K562 (cell line): ENCODE data around the gene NT5DC1. TPM values are rescaled to one million over a fixed set of nuclear protein-coding genes. Genes with fewer than 3 reads are reported as not detected.

Source experiments
- BMI1 ChIP-seq: fragments of 150-350 bp; IDR thresholded peaks from 2 replicates; pipeline ENCODE4 v1.6.1; 2014; ENCODE audit warnings: low read length
- BRD9 ChIP-seq: fragments of 450-650 bp; IDR thresholded peaks from 2 replicates; pipeline ENCODE4 v1.6.1; 2018; ENCODE audit warnings: low read depth; ENCODE audit not compliant: partially characterized antibody
- CLOCK ChIP-seq: fragments of 250-450 bp; sonication (Bioruptor Pico); IDR thresholded peaks from 2 replicates; pipeline ENCODE4 v1.4.0; 2020; ENCODE audit warnings: mild to moderate bottlenecking, moderate library complexity, borderline replicate concordance
- GABPA ChIP-seq: fragments of 200-800 bp; sonication (Bioruptor generic); conservative IDR thresholded peaks from 2 replicates; pipeline ENCODE4 v1.6.1; 2016; ENCODE audit warnings: low read depth, missing genetic modification characterization, missing compliant biosample characterization
- HDAC1 ChIP-seq, 2 experiments: fragments of 450-650 bp; IDR thresholded peaks; 2 replicates each; pipeline ENCODE4 v1.6.1; 2016 to 2017; ENCODE audit warnings: inconsistent platforms in 1 of 2, mild to moderate bottlenecking in 1 of 2, moderate library complexity in 1 of 2
- MGA ChIP-seq: fragments of 450-650 bp; IDR thresholded peaks from 2 replicates; pipeline ENCODE4 v1.6.1; 2016; ENCODE audit warnings: mild to moderate bottlenecking, moderate library complexity
- SNIP1 ChIP-seq: fragments of 450-650 bp; IDR thresholded peaks from 2 replicates; pipeline ENCODE4 v1.7.1; 2017; ENCODE audit warnings: low read depth, mild to moderate bottlenecking
- TRIM25 ChIP-seq: fragments of 450-650 bp; IDR thresholded peaks from 2 replicates; pipeline ENCODE4 v1.7.0; 2016; ENCODE audit warnings: borderline replicate concordance
- YY1 ChIP-seq, 3 experiments: IDR thresholded peaks; 2 replicates each; pipeline ENCODE4 v1.6.1; 2011; ENCODE audit warnings: low read length in 2 of 3, mild to moderate bottlenecking in 2 of 3, moderate library complexity in 2 of 3, borderline replicate concordance in 1 of 3, control low read depth in 1 of 3, low read depth in 1 of 3; ENCODE audit not compliant: insufficient read depth in 3 of 3, insufficient replicate concordance in 2 of 3, control insufficient read depth in 1 of 3, insufficient read length in 1 of 3; ENCODE audit errors: extremely low read depth in 1 of 3
- ZBED1 ChIP-seq: IDR thresholded peaks from 2 replicates; pipeline ENCODE4 v1.6.1; 2014
- ZBTB12 ChIP-seq: fragments of 250-450 bp; sonication (Bioruptor Pico); IDR thresholded peaks from 2 replicates; pipeline ENCODE4 v1.4.0; 2020
- polyA plus RNA-seq, 8 experiments: library from polyadenylated mRNA; depleted of rRNA in 4 of 8; stranded (reverse) in 5 of 8; unstranded in 3 of 8; fragments of >200 nt; fragmentation: Nextera tagmentation in 2 of 8; fragmentation: Illumina TruSeq in 1 of 8; extraction: Ambion mirVana in 2 of 8; extraction: Trizol in 1 of 8; gene quantifications; 2 replicates each; pipeline versions ENCODE4 v1.2.1 to v1.2.3, GENCODE V29; 2011 to 2014; ENCODE audit warnings: inconsistent platforms in 1 of 8, missing spikeins in 1 of 8
- total RNA-seq, 7 experiments: library from RNA; depleted of rRNA in 6 of 7; stranded (reverse); fragments of >200 nt in 6 of 7; fragmentation: Illumina TruSeq in 2 of 7; extraction: Trizol in 2 of 7; gene quantifications; 2 replicates each; pipeline versions ENCODE4 v1.2.1 to v1.2.3, GENCODE V29; 2011 to 2021; ENCODE audit warnings: low replicate concordance in 1 of 7

NT5DC1 gene
- total and polyA plus RNA-seq, 9 of the 15 experiments (the other 6 are each of a cell fraction or from before 2014, with no cell fraction given) = 4.9 to 28.5 (median 16.3) TPM

- TF ChIP-seq CLOCK (CRISPR knock-in tag) (no peak), YY1 (IDR thresholded peaks at IDR 0.05; ENCODE audit: borderline replicate concordance in 1 of 3, control insufficient read depth in 1 of 3, extremely low read depth in 1 of 3, insufficient read depth in 3 of 3, insufficient read length in 1 of 3, insufficient replicate concordance in 2 of 3, low read depth in 1 of 3, low read length in 2 of 3) (peak in 1 of 3 experiments; percentile 31), HDAC1 (IDR thresholded peaks at IDR 0.05) (peak in 1 of 2 experiments; percentile 59; a peak in 1 of 4 replicates), GABPA (tag) (no peak), TRIM25 (no peak), ZBED1 (no peak), BMI1 (no peak), MGA (peak; percentile 70), BRD9 (no peak), SNIP1 (no peak), ZBTB12 (peak; percentile 61)
These were observed 152.5 kb downstream of the NT5DC1 start (continued) for GRCh38 chr6:116253188-116253504.
